Measurements from ENCODE around the gene OMP. TPM values are rescaled to one million over a fixed set of nuclear protein-coding genes. Genes with fewer than 3 reads are reported as not detected.

The OMP gene
- total RNA-seq, 6 donors from 2014 or later = 0.77 to 5.2 TPM; not detected in 4

- H3K27ac ChIP-seq = no peak overlapping the region
- no peak for TF ChIP-seq EP300 (IDR thresholded peaks at IDR 0.05)
- TF ChIP-seq CTCF (IDR thresholded peaks at IDR 0.05) = no peak
- no peak for TF ChIP-seq POLR2AphosphoS5 (IDR thresholded peaks at IDR 0.05)
- no peak for TF ChIP-seq POLR2A (IDR thresholded peaks at IDR 0.05)
- ATAC-seq (ENCODE audit: low FRiP score in 2 of 2) (no peak), DNase-seq (no peak)
- no peak overlapping the region for H3K4me3 ChIP-seq
- WGBS, 2 donors = 96 to 98% methylated on average over 5 to 8 of the region's 8 CpGs
- H3K36me3 ChIP-seq = no peaks in the 10 kb centered on the region
- H3K27me3 ChIP-seq = no peaks in the 10 kb centered on the region
- H3K9me3 ChIP-seq = no peaks in the 10 kb centered on the region
- H3K4me1 ChIP-seq = peaks cover 0 to 19% (median 8%) of the 10 kb centered on the region in 4 donors
These were observed 46.5 kb downstream of the OMP start for GRCh38 chr11:77148963-77149715.

GRCh38 chr11:77149716-77150392 is 47.2 kb downstream of the OMP start:
- ATAC-seq (ENCODE audit: low FRiP score in 2 of 2) (no peak), DNase-seq (no peak)
- TF ChIP-seq POLR2A (IDR thresholded peaks at IDR 0.05) (no peak), EP300 (IDR thresholded peaks at IDR 0.05) (no peak), CTCF (IDR thresholded peaks at IDR 0.05) (no peak), POLR2AphosphoS5 (IDR thresholded peaks at IDR 0.05) (no peak)
- Histone ChIP-seq H3K36me3 (no peaks in the 10 kb centered on the region), H3K4me1 (peaks cover 2 to 26% (median 9%) of the 10 kb centered on the region in 4 donors), H3K27me3 (no peaks in the 10 kb centered on the region), H3K9me3 (no peaks in the 10 kb centered on the region), H3K27ac (no peak overlapping the region), H3K4me3 (no peak overlapping the region)
- WGBS, 2 donors = 84 to 93% methylated on average over 7 to 8 of the region's 12 CpGs

GRCh38 chr11:77150836-77151235 is 48.2 kb downstream of the OMP start:
- no peaks in the 10 kb centered on the region for H3K36me3 ChIP-seq
- 86 to 94% methylated on average over 9 to 10 of the region's 10 CpGs for WGBS, 2 donors
- TF ChIP-seq CTCF (IDR thresholded peaks at IDR 0.05) (no peak), EP300 (IDR thresholded peaks at IDR 0.05) (no peak), POLR2A (IDR thresholded peaks at IDR 0.05) (no peak), POLR2AphosphoS5 (IDR thresholded peaks at IDR 0.05) (no peak)

GRCh38 chr11:77151804-77152509 is 49.3 kb downstream of the OMP start:
- no peak overlapping the region for H3K27ac ChIP-seq
- WGBS, 2 donors = 56 to 67% methylated on average over 10 to 11 of the region's 11 CpGs
- no peaks in the 10 kb centered on the region for H3K36me3 ChIP-seq
- H3K9me3 ChIP-seq = no peaks in the 10 kb centered on the region
- no peak overlapping the region for H3K4me3 ChIP-seq
- no peak for DNase-seq
- no peak for TF ChIP-seq POLR2A (IDR thresholded peaks at IDR 0.05)
- peak in 1 of 2 donors; percentile 22 for TF ChIP-seq POLR2AphosphoS5 (IDR thresholded peaks at IDR 0.05)
- ATAC-seq (ENCODE audit: low FRiP score in 2 of 2) = no peak
- peaks cover 2 to 26% (median 9%) of the 10 kb centered on the region in 4 donors for H3K4me1 ChIP-seq
- no peaks in the 10 kb centered on the region for H3K27me3 ChIP-seq

More at GRCh38 chr11:77150836-77151235, 48.2 kb downstream of the OMP start:
- ATAC-seq (ENCODE audit: low FRiP score in 2 of 2) (no peak), DNase-seq (no peak)
- H3K27ac ChIP-seq = no peak overlapping the region
- no peaks in the 10 kb centered on the region for H3K9me3 ChIP-seq
- H3K4me3 ChIP-seq = no peak overlapping the region
- peaks cover 2 to 26% (median 9%) of the 10 kb centered on the region in 4 donors for H3K4me1 ChIP-seq
- no peaks in the 10 kb centered on the region for H3K27me3 ChIP-seq

- peaks cover 2 to 20% (median 5%) of the 10 kb centered on the region in 4 donors for H3K4me1 ChIP-seq
- no peak overlapping the region for H3K27ac ChIP-seq
- 63 to 86% methylated on average over 6 of the region's 6 CpGs for WGBS, 2 donors
- H3K27me3 ChIP-seq = no peaks in the 10 kb centered on the region
- TF ChIP-seq EP300 (IDR thresholded peaks at IDR 0.05) (no peak), CTCF (IDR thresholded peaks at IDR 0.05) (no peak), POLR2AphosphoS5 (IDR thresholded peaks at IDR 0.05) (no peak), POLR2A (IDR thresholded peaks at IDR 0.05) (no peak)
- no peaks in the 10 kb centered on the region for H3K9me3 ChIP-seq
- H3K4me3 ChIP-seq = no peak overlapping the region
- H3K36me3 ChIP-seq = no peaks in the 10 kb centered on the region
- no peak for ATAC-seq (ENCODE audit: low FRiP score in 2 of 2)
- DNase-seq = no peak
These were observed 50.2 kb downstream of the OMP start for GRCh38 chr11:77152846-77153245.
